ENCODE measurements around the gene TAB3. TPM values are rescaled to one million over a fixed set of nuclear protein-coding genes. Genes with fewer than 3 reads are reported as not detected.

Gene TAB3
- total RNA-seq, 4 donors from 2014 or later: 9.7 to 25.8 (median 19.2) TPM

DNA sequence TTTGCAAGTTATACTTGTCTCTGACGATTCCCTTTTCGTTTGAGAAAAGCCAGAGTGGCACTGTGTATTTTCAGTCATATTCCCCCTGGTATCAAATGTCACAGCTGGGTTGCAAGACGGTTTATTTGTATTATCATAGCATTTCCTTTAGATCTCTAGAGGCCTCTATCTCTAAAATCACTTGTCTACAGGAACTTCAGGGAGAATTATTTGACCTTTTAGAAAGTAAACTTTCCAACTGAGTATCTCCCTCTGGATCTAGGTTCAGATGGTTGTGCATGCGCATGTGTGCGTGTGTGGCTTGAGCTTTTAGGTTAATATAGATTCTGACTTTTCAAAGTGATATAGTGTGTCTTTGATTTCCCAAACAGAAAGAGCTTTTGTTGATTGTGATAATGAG is 15.1 kb upstream of the TAB3 start:
- in situ Hi-C loops (cut with MboI; ENCODE audit: low sequenced_read_pairs in 4 of 4): no loop called here
- no peak for TF ChIP-seq POLR2A (IDR thresholded peaks at IDR 0.05)
- TF ChIP-seq, protein P1, sequence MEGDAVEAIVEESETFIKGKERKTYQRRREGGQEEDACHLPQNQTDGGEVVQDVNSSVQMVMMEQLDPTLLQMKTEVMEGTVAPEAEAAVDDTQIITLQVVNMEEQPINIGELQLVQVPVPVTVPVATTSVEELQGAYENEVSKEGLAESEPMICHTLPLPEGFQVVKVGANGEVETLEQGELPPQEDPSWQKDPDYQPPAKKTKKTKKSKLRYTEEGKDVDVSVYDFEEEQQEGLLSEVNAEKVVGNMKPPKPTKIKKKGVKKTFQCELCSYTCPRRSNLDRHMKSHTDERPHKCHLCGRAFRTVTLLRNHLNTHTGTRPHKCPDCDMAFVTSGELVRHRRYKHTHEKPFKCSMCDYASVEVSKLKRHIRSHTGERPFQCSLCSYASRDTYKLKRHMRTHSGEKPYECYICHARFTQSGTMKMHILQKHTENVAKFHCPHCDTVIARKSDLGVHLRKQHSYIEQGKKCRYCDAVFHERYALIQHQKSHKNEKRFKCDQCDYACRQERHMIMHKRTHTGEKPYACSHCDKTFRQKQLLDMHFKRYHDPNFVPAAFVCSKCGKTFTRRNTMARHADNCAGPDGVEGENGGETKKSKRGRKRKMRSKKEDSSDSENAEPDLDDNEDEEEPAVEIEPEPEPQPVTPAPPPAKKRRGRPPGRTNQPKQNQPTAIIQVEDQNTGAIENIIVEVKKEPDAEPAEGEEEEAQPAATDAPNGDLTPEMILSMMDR (IDR thresholded peaks at IDR 0.05 in 4 of 5, conservative IDR thresholded peaks at IDR 0.05 in 1 of 5): no peak
- Histone ChIP-seq H3K27me3 (peaks cover 0 to 3% (median 0%) of the 10 kb centered on the region in 3 donors), H3K4me3 (no peak overlapping the region), H3K27ac (no peak overlapping the region), H3K4me1 (no peaks in the 10 kb centered on the region), H3K9me3 (no peaks in the 10 kb centered on the region), H3K36me3 (no peaks in the 10 kb centered on the region)
- no peak for DNase-seq
- intact Hi-C loops (cut with DNase I; ENCODE audit: low total_unique reads): no loop called here
- ATAC-seq: no peak

DNA sequence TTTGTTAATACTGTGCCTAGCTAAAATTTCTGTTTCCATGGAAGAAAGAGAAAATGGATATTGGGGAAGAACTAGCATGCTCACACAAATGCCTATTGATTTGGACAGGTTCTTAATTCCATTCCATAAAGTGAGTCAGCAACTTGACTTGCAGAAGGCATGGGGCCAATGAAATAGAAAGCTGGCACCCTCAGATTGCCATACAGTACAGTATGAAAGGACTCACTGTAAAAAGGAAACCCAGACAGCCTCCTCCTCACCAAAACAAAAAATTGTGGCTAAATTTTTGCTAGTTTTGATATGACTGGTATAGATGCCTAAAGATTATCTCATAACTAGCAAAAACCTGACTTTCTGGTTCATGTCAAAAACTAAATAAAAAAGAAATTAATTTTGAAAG is 11.2 kb upstream of the TAB3 start:
- no peaks in the 10 kb centered on the region for H3K4me1 ChIP-seq
- no peak for TF ChIP-seq POLR2A (IDR thresholded peaks at IDR 0.05)
- TF ChIP-seq, protein P1 (IDR thresholded peaks at IDR 0.05 in 4 of 5, conservative IDR thresholded peaks at IDR 0.05 in 1 of 5): no peak
- intact Hi-C loops (cut with DNase I; ENCODE audit: low total_unique reads): no loop called here
- H3K36me3 ChIP-seq: no peaks in the 10 kb centered on the region
- ATAC-seq (no peak), DNase-seq (no peak)
- no peaks in the 10 kb centered on the region for H3K9me3 ChIP-seq
- H3K27me3 ChIP-seq: no peaks in the 10 kb centered on the region
- in situ Hi-C loops (cut with MboI; ENCODE audit: low sequenced_read_pairs in 4 of 4): no loop called here
- no peak overlapping the region for H3K4me3 ChIP-seq
- H3K27ac ChIP-seq: no peak overlapping the region

DNA sequence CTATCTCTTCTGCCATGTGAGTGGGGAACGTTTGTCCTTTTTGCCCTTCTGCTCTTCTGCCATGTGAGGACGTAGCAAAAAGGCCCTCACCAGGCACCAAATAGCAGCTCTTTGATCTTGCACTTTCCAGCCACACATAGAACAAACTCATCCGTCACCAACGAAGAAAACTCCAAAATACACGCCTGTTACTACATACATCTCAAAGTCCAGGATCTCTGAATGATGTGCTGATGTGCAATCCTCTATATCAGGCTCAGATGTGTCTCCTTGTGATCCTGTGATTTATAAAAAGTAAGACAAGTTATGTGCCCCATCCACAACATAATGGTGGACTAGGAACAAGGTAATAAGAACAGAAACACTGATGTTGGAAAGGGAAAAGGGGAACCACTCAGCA is 9.8 kb upstream of the TAB3 start:
- Histone ChIP-seq H3K9me3 (no peaks in the 10 kb centered on the region), H3K27ac (no peak overlapping the region), H3K27me3 (no peaks in the 10 kb centered on the region), H3K36me3 (no peaks in the 10 kb centered on the region), H3K4me3 (no peak overlapping the region), H3K4me1 (no peaks in the 10 kb centered on the region)
- intact Hi-C loops (cut with DNase I; ENCODE audit: low total_unique reads) (no loop called here), in situ Hi-C loops (cut with MboI; ENCODE audit: low sequenced_read_pairs in 4 of 4) (no loop called here)
- no peak for ATAC-seq
- TF ChIP-seq POLR2A (IDR thresholded peaks at IDR 0.05): no peak
- TF ChIP-seq, protein P1 (IDR thresholded peaks at IDR 0.05 in 4 of 5, conservative IDR thresholded peaks at IDR 0.05 in 1 of 5): no peak
- DNase-seq: no peak

DNA sequence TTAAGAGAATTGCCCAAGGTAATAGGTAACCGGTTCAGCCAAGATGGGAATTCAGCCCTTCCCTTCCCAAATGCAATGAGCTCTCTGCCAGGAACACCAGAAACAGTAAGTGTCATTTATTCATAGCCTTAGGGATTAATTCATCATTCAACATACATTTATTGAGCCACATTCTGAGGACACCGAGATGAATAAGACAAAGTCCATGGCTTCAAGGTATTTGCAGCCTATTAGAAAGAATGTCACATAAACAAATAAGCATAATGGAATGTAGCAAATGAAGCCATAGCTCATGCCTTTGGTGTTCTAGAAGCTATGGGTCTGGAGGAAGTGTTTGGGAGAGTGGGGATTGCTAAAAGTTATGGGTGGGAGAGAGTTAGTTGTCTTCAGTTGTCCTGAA is 6.3 kb upstream of the TAB3 start:
- Histone ChIP-seq H3K27me3 (no peaks in the 10 kb centered on the region), H3K4me1 (no peaks in the 10 kb centered on the region), H3K9me3 (no peaks in the 10 kb centered on the region), H3K4me3 (no peak overlapping the region), H3K36me3 (no peaks in the 10 kb centered on the region), H3K27ac (no peak overlapping the region)
- intact Hi-C loops (cut with DNase I; ENCODE audit: low total_unique reads) (no loop called here), in situ Hi-C loops (cut with MboI; ENCODE audit: low sequenced_read_pairs in 4 of 4) (no loop called here)
- ATAC-seq (no peak), DNase-seq (no peak)
- TF ChIP-seq, protein P1 (IDR thresholded peaks at IDR 0.05 in 4 of 5, conservative IDR thresholded peaks at IDR 0.05 in 1 of 5): no peak
- TF ChIP-seq POLR2A (IDR thresholded peaks at IDR 0.05): no peak

DNA sequence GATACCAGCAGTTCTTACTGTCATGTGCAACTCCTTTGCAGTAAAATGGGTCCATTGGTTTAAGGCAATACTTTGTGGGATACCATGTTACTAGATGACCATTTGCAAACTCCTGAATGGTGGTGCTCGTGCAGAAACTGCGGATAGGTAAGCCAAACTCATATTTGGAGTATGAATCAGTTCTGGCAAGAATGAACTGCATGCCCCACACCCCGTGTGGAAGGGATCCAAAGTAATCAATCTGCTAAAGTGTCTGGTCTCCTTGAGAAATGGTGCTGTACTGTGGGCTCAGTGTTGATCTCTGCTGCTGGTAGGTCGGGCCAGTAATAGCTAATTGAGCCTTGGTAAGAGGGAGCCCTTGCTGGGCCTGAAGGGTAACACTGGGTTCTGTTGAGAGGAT is 4.2 kb upstream of the TAB3 start:
- DNase-seq (no peak), ATAC-seq (no peak)
- Histone ChIP-seq H3K4me3 (no peak overlapping the region), H3K9me3 (no peaks in the 10 kb centered on the region), H3K27ac (no peak overlapping the region), H3K4me1 (peaks cover 0 to 7% of the 10 kb centered on the region in 2 donors), H3K36me3 (no peaks in the 10 kb centered on the region), H3K27me3 (no peaks in the 10 kb centered on the region)
- TF ChIP-seq, protein P1 (IDR thresholded peaks at IDR 0.05 in 4 of 5, conservative IDR thresholded peaks at IDR 0.05 in 1 of 5): no peak
- TF ChIP-seq POLR2A (IDR thresholded peaks at IDR 0.05): no peak
- intact Hi-C loops (cut with DNase I; ENCODE audit: low total_unique reads): no loop called here
- in situ Hi-C loops (cut with MboI; ENCODE audit: low sequenced_read_pairs in 4 of 4): no loop called here

Measured in gastrocnemius medialis (tissue), 4 donors.